Measurements from ENCODE around the gene PCDH15. TPM values are rescaled to one million over a fixed set of nuclear protein-coding genes. Genes with fewer than 3 reads are reported as not detected.

The PCDH15 gene
- total and polyA plus RNA-seq, 9 of the 15 experiments (the other 6 are each of a cell fraction or from before 2014, with no cell fraction given): not detected

GRCh38 chr10:53765311-53765710, 1035.7 kb downstream of the PCDH15 start:
- 0% methylated on average over 1 of the region's 1 CpG for WGBS (ENCODE audit: insufficient coverage, low coverage, missing lambda C conversion rate)
- Histone ChIP-seq H3K9me3 (replicated peaks; ENCODE audit: control insufficient read depth, insufficient read depth, low read depth, low read length) (peaks cover 2% of the 10 kb centered on the region; the same call in 1 of the 2 replicates), H3K4me2 (ENCODE audit: insufficient read depth, low read length) (no peak overlapping the region), H4K20me1 (replicated peaks; ENCODE audit: control insufficient read depth, insufficient read depth, low read length) (no peaks in the 10 kb centered on the region), H2AFZ (ENCODE audit: low read depth, low read length) (no peak overlapping the region), H3K9ac (ENCODE audit: insufficient read depth in 1 of 2, low read depth in 2 of 2, low read length in 2 of 2) (no peak overlapping the region), H3K4me1 (replicated peaks in 1 of 2; ENCODE audit: control insufficient read depth in 2 of 2, insufficient read depth in 2 of 2, low read length in 2 of 2) (no peaks in the 10 kb centered on the region), H3K4me3 (no peak overlapping the region), H3K27ac (ENCODE audit: extremely low read depth, low read depth, low read length) (no peak overlapping the region), H3K79me2 (ENCODE audit: control insufficient read depth, insufficient read depth, low read length) (no peaks in the 10 kb centered on the region), H3K36me3 (ENCODE audit: control insufficient read depth, insufficient read depth, low read length) (no peaks in the 10 kb centered on the region), H3K9me1 (ENCODE audit: control insufficient read depth, insufficient read depth, low read length) (no peaks in the 10 kb centered on the region), H3K27me3 (ENCODE audit: control insufficient read depth in 2 of 2, insufficient read depth in 2 of 2, low read length in 2 of 2) (no peaks in the 10 kb centered on the region)
- ChIA-PET POLR2A (no interaction called here), CTCF (ENCODE audit: low intra/inter-chr PET ratio) (no interaction called here)
- BruUV-seq (replicated peaks): no TSS peak
- in situ Hi-C loops (cut with MboI) (no loop called here), intact Hi-C loops (cut with micrococcal nuclease) (no loop called here)
- DNase-seq (ENCODE audit: extremely low read depth in 1 of 4, low spot score in 3 of 4) (no peak), FAIRE-seq (no peak), ATAC-seq (no peak)
- TF ChIP-seq NEUROD1 (IDR thresholded peaks at IDR 0.05; ENCODE audit: borderline replicate concordance, low read depth, low read length, partially characterized antibody): no peak
- no peak for TF ChIP-seq FOXK2 (conservative IDR thresholded peaks at IDR 0.05 in 1 of 2, IDR thresholded peaks at IDR 0.05 in 1 of 2; ENCODE audit: low read depth in 2 of 2)
- TF ChIP-seq ZBTB9 (CRISPR knock-in tag; IDR thresholded peaks at IDR 0.05): no peak
- TF ChIP-seq, protein P1, sequence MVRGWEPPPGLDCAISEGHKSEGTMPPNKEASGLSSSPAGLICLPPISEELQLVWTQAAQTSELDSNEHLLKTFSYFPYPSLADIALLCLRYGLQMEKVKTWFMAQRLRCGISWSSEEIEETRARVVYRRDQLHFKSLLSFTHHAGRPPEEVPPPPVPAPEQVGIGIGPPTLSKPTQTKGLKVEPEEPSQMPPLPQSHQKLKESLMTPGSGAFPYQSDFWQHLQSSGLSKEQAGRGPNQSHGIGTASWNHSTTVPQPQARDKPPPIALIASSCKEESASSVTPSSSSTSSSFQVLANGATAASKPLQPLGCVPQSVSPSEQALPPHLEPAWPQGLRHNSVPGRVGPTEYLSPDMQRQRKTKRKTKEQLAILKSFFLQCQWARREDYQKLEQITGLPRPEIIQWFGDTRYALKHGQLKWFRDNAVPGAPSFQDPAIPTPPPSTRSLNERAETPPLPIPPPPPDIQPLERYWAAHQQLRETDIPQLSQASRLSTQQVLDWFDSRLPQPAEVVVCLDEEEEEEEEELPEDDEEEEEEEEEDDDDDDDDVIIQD (CRISPR knock-in tag; IDR thresholded peaks at IDR 0.05): no peak
- no peak for TF ChIP-seq ZNF354B (CRISPR knock-in tag; IDR thresholded peaks at IDR 0.05)
- TF ChIP-seq ARID1B (IDR thresholded peaks at IDR 0.05): no peak
- no peak for TF ChIP-seq MGA (IDR thresholded peaks at IDR 0.05)
- TF ChIP-seq RBM17 (IDR thresholded peaks at IDR 0.05; ENCODE audit: borderline replicate concordance, low read depth, low read length): no peak
- no peak for TF ChIP-seq ZFX (CRISPR knock-in tag; IDR thresholded peaks at IDR 0.05)

All from K562 (cell line).